Ramos (cell line): ENCODE measurements around the gene CELSR1.

Experiments
- in situ Hi-C: fragments of 300-500 bp; cut with MboI; formaldehyde crosslinking; loops from one replicate; pipeline ENCODE4 v1.14.3; 2022; ENCODE audit warnings: low sequenced_read_pairs; ENCODE audit not compliant: unreplicated experiment

CELSR1 gene

DNA sequence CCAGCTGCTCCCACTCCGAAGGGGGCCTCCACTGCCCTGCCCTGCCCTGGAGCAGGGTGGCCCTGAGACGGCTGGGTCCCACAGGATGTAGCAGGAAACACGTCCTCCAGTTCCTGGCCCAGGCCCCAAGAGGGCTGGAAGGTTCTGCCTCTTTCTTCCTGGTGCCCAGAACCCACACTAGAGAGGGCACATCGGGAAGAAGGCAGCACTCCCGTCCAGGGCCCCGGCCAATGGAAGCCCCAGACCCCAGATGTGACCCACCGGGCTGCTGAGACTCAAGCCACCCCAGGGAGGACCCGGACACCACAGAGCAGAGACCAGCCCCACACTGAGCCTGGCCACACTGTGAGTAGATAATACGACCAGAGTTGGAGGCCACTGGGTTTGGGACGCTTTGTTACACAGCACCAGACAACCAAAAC, 71.2 kb downstream of the CELSR1 start:
- in situ Hi-C loops = no loop called here

DNA sequence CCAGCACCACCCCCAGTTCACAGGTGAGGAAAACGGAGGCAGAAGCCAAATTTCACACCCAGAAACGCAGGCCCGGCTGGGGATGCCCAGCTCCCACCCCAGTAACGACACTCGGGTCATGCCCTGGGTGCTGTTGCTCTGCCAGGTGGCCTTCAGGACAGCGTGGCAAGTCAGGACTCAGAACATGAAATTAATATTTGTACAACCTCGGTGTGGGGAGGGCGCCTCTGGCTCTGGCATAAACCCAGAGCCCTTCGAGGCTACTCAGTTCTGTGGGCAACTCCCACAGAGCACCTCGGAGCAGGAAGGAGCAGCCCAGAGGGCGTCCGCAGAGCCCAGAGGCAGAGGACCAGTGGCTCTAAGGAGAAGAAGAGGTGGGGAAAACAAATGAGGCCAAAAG, 71.6 kb downstream of the CELSR1 start:
- in situ Hi-C loops = no loop called here

DNA sequence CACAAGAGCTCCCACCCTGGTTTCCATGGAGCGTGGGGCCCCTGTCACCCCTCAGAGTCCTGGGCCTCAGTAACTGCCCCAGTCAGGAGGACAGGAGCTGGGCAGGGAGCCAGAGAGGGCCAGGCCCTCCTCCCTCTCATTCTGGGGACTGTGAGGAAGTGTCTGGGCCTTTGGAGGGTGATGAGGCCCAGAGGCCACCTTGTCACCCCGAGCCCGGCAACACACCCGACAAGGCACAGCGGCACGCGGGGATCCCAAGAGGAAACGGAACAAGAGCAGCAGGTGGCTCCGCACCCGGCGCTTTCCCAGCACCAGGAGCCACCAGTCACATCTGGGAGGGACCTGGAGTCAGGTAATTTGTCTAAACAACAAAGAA, 72.1 kb downstream of the CELSR1 start:
- in situ Hi-C loops = no loop called here

DNA sequence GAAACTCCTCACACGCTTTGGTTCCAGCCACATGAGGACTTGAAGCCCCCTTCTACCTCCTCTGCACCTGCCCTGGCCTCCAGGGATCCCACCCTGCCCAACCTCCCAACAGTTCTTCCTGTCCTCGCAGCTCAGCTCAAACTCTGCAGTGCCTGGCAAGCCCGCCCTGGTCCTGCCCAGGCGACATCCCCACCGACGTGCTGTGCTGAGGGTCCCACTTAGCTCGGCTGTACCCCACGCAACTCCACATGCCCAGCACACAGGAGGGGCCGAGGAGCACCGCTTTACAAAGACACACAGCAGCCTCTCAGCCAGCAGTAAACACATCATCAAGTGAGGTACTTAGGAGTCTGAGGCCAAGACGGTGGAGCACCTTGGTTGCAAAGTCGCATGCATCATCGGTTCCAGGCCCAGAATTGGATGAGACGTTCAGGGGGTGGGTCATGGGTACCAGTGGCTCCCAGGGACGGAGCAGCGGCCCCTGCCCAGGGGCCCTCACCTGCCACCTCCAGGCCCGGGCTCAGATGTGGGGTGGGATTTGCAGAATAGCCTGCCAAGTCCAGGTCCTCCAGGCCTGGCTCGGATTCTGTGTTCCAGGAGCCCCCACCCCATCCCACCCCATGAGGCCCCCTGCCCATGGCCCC, 72.6 kb downstream of the CELSR1 start:
- in situ Hi-C loops = no loop called here

DNA sequence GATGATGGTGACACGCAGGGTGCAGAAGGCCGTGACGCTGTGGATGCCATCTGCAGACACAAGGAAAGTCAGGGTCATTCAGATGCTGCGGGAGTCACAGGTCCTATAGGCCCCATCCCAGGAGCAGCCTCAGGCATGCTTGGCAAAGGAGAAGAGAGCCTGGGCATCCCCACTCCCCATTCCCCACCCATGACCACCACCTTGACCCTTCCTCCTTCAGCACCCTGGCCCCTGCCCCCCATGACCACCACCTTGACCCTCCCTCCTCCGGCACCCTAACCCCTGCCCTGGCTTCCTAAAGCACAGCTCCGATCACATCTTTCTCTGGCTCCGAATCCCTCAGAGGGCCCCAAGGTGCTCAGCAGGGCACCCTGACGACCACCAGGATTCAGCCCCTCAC, 73.1 kb downstream of the CELSR1 start:
- in situ Hi-C loops = no loop called here

DNA sequence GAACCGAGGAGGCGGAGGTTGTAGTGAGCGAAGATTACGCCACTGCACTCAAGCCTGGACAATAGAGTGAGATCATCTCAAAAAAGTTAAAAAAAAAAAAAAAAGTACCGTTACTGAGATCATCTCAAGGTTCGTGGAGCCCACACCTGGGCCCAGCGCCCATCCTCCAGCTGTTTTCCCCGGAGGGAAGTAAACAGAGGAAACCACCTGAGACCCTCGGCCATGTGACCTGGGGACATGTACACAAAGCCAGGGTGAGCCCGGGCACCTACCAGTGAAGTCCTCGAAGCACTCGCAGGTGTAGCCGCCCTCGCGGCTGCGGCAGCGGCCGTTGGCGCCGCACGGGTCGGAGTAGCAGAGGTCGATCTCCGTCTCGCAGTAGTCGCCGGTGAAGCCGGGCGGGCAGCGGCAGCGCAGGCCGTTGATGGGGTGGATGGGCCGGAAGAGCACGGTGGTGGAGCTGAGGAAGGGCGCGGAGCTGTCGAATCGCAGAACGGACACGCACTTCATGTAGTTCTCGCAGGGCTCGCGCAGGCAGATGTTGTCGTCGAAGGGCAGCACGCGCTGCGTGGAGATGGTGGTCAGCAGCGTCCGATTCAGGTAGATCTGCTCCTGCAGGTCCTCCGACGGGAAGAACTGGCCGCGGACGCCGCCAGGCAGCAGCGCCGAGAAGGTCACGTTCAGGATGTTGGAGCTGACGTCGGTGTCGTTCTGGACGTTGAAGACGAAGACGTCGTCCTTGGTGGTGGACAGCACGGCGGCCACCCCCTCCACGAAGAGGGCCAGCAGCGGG, 73.8 kb downstream of the CELSR1 start:
- in situ Hi-C loops = no loop called here

DNA sequence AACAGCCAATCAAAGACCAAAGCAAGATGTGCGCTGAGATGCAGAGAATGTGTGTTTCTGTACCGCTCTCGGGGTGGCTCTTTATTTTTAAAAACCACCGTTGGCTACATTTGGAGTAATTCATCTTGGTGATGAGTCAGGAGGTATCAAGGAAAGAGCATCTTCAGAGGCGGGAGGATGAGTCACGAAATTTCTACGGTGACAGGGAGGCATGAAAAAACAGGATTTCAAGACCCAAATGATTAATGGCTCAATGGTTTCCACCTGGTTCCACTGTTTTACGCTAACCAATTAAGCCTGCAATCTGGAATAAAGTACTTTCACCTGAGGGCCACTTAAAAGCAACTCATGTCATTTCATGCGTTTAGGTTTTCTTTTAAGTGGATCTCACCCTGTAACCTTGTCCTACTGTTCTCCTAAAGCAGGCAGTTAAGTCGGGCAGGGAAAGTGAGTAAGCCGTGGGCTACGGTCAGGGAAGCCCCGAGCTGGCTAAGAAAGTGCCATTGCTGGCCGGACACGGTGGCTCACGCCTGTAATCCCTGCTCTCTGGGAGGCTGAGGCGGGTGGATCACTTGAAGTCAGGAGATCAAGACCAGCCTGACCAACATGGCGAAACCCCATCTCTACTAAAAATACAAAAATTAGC, 74.6 kb downstream of the CELSR1 start:
- in situ Hi-C loops = no loop called here

DNA sequence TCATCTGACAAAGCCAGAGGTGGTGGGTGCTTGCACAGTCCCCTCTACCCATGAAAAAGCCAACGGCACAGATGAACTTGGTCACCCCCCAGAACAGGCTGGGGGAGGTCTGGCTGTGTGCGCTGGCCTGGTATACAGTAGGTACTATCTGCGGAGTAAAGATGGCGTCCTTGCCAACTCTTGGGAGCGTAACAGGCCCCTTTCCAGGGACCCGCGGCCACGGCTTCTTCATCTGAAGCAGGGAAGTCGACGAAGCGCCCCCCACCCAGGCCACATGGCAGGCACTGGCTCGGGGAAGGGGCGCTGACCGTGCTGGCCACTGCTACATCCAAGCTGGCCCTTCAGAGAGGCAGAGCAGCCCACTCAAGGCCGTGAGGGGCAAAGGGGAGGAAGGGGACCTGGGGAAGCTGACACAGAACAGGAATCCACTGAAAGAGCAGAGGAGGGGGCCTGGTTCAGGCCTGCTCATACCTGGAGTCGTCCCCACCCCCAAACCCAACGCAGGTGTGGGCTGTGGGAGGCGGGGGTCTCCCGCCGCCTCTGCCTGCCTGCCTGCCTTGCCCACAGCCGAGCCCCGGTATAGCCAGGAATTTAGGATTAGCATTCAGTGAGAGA, 75.7 kb downstream of the CELSR1 start:
- in situ Hi-C loops = no loop called here

DNA sequence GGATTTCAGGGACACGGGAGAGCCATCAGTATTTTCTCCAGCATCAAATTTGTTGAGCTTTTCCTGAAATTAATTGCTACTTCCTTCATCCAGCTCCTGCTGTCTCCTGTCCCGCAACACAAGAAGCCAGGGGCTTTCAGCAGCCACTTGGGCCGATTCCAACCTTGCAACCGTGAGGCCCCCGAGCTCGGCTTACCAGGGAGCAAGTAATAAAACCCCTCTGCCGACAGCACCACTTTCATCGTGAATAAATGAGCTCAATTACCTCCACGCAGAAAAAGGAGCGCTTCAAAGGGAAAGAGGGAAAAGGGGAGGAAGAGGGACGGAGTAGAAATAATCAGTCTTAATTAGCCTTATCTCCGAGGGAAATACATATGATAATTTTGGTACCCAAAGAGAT, 76.6 kb downstream of the CELSR1 start:
- in situ Hi-C loops = no loop called here

DNA sequence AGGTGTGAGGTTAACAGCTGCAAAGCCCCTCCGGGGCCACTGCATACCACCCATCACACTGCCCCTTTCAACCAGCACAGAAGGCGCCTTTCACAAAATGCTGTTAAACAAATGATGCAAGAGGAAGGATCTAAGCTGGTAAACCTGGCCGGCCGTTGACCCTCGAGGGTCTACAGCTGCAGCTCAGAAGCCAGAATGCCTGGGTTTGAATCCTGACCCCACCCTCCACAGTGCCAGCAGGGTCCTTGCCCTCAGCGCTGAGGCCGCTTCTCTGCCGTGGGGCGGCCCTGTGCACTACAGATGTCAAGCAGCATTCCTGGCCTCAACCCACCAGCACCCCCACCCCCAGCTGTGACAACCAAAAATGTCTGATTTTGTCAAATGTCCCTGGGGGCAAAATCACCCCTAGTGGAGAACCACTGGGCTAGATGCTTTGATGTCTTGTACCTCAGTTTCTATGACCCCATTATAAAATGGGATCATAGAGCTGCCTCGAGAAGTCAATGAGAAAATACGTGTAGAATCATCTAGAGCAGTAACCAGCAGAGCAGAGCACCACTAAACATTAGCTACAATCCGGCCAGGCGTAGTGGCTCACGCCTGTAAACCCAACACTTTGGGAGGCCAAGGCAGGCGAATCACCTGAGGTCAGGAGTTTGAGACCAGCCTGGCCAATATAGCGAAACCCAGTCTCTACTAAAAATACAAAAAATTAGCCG, 77.9 kb downstream of the CELSR1 start:
- in situ Hi-C loops = no loop called here

DNA sequence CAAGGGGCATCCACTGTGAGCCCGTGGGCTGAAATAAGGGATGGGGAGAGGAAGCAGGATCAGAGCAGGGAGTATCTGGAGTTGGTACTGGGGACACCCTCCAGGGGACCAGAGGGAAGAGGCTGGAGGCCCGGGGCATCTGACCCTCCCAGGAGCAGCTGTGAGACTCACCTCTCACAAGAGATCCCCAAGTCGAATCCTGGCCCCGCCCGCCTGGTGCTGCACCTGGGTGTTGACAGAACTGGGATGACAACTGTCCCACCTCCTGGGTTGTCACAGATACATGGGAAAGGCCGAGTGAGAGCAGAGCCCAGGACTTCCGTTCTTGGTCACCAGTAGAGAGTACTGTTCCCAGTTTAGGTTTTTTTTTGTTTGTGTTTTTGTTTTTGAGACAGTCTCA, 78.9 kb downstream of the CELSR1 start:
- in situ Hi-C loops = no loop called here

DNA sequence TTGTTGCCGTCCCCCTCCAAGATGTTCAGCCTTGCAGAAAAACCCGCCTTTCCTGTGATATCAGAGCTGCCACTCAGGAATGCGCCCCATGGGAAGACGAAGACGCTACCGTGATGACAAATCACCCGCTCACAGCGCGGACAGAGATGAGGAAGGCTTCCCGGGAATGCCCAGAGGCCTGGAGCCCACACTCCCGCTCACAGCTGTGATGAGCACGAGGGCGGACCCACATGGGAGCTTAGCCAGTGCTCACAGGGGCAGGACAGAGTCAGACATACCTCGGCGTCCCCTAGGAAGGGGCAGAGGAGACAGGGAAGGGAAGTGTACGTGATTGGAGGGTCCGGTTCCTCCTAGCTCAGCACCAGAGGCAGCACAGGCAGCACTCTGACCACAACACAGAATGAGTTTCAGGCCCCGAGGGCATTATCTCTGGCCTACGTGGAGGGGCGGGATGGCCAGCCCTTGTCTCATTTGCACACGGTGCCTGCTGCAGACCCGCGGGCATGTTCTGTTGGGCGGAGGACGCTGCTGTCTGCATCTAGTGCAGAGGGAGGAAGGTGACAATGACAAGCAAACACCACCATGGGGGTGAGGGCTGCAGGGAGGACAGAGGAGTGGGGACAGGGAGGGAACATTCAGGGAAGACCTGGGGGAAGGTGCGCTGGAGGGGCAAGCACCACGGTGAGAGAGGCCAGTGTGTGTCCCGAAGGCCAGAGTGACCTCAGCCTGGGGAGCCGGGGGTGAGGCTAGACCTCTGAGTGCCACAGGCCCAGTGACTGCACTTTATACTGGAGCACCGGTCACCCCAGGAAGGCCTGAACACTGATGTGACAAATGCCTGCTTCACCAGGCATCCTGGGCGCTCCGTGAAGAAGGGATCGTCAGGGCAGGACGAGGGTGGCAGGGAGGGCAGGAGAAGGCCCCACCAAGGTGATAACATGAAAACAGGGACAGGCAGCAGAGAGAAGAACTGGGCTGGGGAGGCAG, 79.6 kb downstream of the CELSR1 start:
- in situ Hi-C loops = no loop called here

DNA sequence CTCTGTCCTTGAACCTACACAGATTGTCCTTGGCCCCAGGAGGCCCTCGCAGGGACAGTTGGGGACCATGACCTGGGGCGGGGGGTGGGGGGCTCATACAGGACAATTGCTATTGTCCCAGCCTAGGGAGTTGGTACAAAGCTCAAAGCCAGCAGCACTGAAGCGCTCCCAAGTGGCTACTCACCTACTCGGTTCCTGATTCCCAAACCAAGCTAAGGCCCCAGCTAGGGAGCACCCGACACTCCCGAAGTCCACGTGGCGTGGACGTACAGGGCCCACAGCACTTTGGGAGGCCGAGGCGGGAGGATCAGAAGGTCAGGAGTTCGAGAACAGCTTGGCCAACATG, 80.6 kb downstream of the CELSR1 start:
- in situ Hi-C loops = no loop called here

DNA sequence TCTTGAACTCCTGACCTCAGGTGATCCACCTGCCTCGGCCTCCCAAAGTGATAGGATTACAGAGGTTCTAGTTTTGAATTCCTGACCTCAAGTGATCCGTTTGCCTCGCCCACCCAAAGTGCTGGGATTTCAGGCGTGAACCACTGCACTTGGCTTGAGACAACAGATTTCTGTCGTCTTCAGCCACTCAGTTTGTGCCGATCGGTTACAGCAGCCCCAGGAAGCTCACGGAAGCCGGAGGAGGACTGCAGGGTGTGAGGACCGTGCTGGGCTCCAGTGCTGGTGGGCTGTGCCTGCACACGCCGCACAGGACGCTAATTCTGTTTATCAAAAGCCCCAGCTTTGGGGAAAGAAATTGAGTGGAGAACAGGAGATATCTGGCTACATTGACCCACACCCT, 82.0 kb downstream of the CELSR1 start:
- in situ Hi-C loops = no loop called here

DNA sequence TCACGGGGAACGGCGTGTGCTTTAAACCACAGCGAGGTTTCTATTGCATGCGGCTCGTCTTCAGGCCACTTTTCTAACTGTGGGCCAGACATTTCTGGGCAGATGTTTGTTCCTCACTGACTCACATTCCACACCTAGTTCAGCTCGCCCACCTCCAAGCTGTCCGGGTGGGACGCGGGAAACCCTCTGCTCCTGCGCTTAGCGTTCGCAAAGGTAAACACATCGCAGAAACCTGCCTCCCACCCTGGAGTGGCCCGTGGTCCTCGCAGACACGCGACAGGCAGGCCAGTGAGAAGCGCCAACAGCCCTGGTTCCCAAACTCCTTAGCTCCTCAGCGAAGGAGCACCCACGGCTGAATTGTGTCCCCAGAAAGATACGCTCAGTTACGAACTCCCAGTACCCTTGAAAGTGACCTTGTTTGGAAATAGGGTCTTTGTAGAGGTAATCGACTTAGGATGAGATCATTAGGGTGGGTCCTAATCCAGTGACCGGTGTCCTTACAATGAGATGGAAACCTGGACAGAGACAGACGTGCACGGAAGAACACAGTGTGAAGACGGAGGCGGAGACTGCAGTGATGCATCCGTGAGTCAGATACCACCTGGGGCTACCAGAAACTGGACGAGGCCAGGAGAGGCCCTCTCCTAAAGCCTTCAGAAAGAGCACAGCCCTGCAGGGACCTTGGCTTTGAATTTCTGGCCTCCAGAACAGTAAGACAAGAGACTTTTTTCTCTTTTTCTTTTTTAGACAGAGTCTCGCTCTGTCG, 82.7 kb downstream of the CELSR1 start:
- in situ Hi-C loops = no loop called here

DNA sequence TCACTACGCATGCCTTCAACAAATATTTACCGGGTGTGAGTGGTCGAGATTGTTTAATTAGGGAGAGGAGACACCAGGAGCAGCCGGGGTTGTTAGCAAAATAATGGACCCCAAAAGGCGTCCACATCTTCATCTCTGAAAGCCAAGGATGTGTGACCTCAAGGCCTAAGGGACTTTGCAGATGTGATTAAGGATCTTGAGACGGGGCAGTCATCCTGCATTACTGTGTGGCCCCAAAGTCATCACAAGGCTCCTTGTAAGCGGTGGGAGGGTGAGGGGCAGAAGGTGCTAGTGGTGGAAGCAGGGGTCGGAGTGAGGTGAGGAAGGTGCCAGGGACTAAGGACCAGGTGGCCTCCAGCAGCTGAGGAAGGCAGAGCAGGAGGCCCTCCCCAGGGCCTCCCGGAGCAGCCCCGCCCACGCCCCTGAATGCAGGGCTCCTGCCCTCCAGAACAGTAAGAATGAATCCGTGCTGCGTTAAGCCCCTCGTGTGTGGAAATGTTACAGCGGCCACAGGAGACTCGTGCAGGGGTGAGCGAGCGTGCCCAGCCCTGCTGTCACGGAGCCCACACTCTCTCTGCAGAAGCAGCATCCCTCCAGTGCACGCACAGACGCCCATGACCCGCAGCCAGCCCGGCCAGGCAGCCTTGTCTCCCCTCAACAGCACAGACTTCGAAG, 83.5 kb downstream of the CELSR1 start:
- in situ Hi-C loops = no loop called here

DNA sequence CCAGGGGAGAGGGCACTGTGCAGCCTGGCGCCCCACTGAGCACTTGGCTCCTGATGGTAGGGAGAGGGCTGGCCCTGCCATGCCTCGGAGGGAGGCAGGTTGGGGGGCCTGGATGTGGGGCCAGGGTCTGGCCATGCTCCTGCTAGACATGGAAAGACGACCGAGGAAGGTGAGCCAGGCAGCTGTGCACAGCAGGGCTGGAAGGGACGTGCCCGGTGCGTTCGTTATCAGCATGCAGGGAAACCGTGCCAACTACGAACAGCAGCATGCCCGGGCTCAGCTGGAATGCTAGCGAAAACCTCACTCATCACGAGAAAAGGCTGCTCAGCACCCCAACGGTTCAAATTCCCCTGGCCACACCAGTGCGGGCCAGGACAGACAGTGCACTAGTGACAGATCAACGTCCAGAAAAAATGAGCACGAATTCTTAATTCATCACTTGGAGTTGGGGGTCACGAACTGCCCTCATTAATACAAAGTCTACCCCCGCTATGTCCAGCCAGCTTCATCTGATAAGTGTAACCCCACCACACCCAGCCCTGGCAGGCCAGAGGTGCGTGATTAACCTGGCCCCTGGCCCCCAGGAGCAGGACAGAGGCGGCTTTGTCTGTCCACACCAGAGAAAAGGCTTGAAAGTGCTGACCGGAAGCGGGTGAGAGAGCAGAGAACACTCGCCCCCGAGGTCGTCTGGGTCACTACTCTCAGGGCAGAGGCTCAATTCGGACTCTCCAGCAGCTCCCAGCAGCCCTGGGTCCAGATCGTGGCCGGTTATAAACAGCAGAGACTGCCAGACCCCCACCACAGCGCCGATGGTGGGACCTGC, 84.2 kb downstream of the CELSR1 start:
- in situ Hi-C loops = no loop called here
